ENCODE results near the gene CDK5R2. TPM values are rescaled to one million over a fixed set of nuclear protein-coding genes. Genes with fewer than 3 reads are reported as not detected.

Gene CDK5R2
- total RNA-seq (ENCODE audit: unreplicated experiment) = 0.13 TPM
- long read RNA-seq = 0 reads

GRCh38 chr2:218959141-218959731 lies at the start of gene CDK5R2:
TSS of gene CDK5R2 (plus strand) at chr2:218959666. CDS start at chr2:218959821, 155 bp downstream.
- no peak for TF ChIP-seq CTCF (IDR thresholded peaks at IDR 0.05; ENCODE audit: unreplicated experiment)
- H3K36me3 Mint-ChIP-seq (ENCODE audit: low read depth, unreplicated experiment) = peaks cover 8% of the 10 kb centered on the region
- H3K4me3 Mint-ChIP-seq (ENCODE audit: unreplicated experiment) = peak within 1 kb of the TSS; percentile 86
- peaks cover 13% of the 10 kb centered on the region for H3K4me1 Mint-ChIP-seq (ENCODE audit: unreplicated experiment)
- no peaks in the 10 kb centered on the region for H3K9me3 Mint-ChIP-seq (ENCODE audit: unreplicated experiment)
- H3K27me3 Mint-ChIP-seq (ENCODE audit: unreplicated experiment) = peaks cover 48% of the 10 kb centered on the region
- peak; percentile 86 for DNase-seq (ENCODE audit: low spot score)
- no peak within 1 kb of the TSS for H3K27ac Mint-ChIP-seq (ENCODE audit: unreplicated experiment)

- TF ChIP-seq CTCF (IDR thresholded peaks at IDR 0.05; ENCODE audit: unreplicated experiment) = no peak
Observed at GRCh38 chr2:218910741-218911140, 48.7 kb upstream of the CDK5R2 start.

GRCh38 chr2:218920504-218920903 lies 39.0 kb upstream of the CDK5R2 start:
- H3K36me3 Mint-ChIP-seq (ENCODE audit: low read depth, unreplicated experiment) = peaks cover 10% of the 10 kb centered on the region
- peaks cover 6% of the 10 kb centered on the region for H3K9me3 Mint-ChIP-seq (ENCODE audit: unreplicated experiment)
- peaks cover 3% of the 10 kb centered on the region for H3K27me3 Mint-ChIP-seq (ENCODE audit: unreplicated experiment)
- no peak overlapping the region for H3K4me3 Mint-ChIP-seq (ENCODE audit: unreplicated experiment)
- TF ChIP-seq CTCF (IDR thresholded peaks at IDR 0.05; ENCODE audit: unreplicated experiment) = no peak
- DNase-seq (ENCODE audit: low spot score) = no peak
- no peak overlapping the region for H3K27ac Mint-ChIP-seq (ENCODE audit: unreplicated experiment)
- no peaks in the 10 kb centered on the region for H3K4me1 Mint-ChIP-seq (ENCODE audit: unreplicated experiment)

More at GRCh38 chr2:218910741-218911140, 48.7 kb upstream of the CDK5R2 start:
- no peak for DNase-seq (ENCODE audit: low spot score)
- H3K27me3 Mint-ChIP-seq (ENCODE audit: unreplicated experiment) = no peaks in the 10 kb centered on the region
- no peaks in the 10 kb centered on the region for H3K36me3 Mint-ChIP-seq (ENCODE audit: low read depth, unreplicated experiment)
- peaks cover 4% of the 10 kb centered on the region for H3K4me1 Mint-ChIP-seq (ENCODE audit: unreplicated experiment)
- no peak overlapping the region for H3K27ac Mint-ChIP-seq (ENCODE audit: unreplicated experiment)
- no peaks in the 10 kb centered on the region for H3K9me3 Mint-ChIP-seq (ENCODE audit: unreplicated experiment)
- no peak overlapping the region for H3K4me3 Mint-ChIP-seq (ENCODE audit: unreplicated experiment)

GRCh38 chr2:218924757-218925156 lies 34.7 kb upstream of the CDK5R2 start:
- no peak for DNase-seq (ENCODE audit: low spot score)
- Mint-ChIP-seq H3K27ac (ENCODE audit: unreplicated experiment) (no peak overlapping the region), H3K36me3 (ENCODE audit: low read depth, unreplicated experiment) (peaks cover 10% of the 10 kb centered on the region), H3K4me1 (ENCODE audit: unreplicated experiment) (no peaks in the 10 kb centered on the region), H3K27me3 (ENCODE audit: unreplicated experiment) (peaks cover 4% of the 10 kb centered on the region), H3K9me3 (ENCODE audit: unreplicated experiment) (peaks cover 6% of the 10 kb centered on the region), H3K4me3 (ENCODE audit: unreplicated experiment) (no peak overlapping the region)
- TF ChIP-seq CTCF (IDR thresholded peaks at IDR 0.05; ENCODE audit: unreplicated experiment) = no peak

GRCh38 chr2:218925434-218925833 lies 34.0 kb upstream of the CDK5R2 start:
- Mint-ChIP-seq H3K36me3 (ENCODE audit: low read depth, unreplicated experiment) (peaks cover 17% of the 10 kb centered on the region), H3K27ac (ENCODE audit: unreplicated experiment) (no peak overlapping the region), H3K9me3 (ENCODE audit: unreplicated experiment) (peaks cover 12% of the 10 kb centered on the region), H3K4me3 (ENCODE audit: unreplicated experiment) (no peak overlapping the region), H3K27me3 (ENCODE audit: unreplicated experiment) (peaks cover 4% of the 10 kb centered on the region), H3K4me1 (ENCODE audit: unreplicated experiment) (no peaks in the 10 kb centered on the region)
- no peak for DNase-seq (ENCODE audit: low spot score)
- no peak for TF ChIP-seq CTCF (IDR thresholded peaks at IDR 0.05; ENCODE audit: unreplicated experiment)

Measured in endothelial cell (in vitro differentiated cells).